C4-2B (cell line): ENCODE data around the gene GPR107.

ENCODE experiments used
- CTCF ChIP-seq: fragments of 450-650 bp; conservative IDR thresholded peaks from 2 replicates; pipeline ENCODE4 v1.5.1; 2017; ENCODE audit warnings: mild to moderate bottlenecking
- ZFX ChIP-seq: fragments of 450-650 bp; IDR thresholded peaks from 2 replicates; pipeline ENCODE4 v1.6.1; 2017

- TF ChIP-seq CTCF (no peak), ZFX (no peak)
These were observed 49.7 kb upstream of the GPR107 start for GRCh38 chr9:130003943-130004552.
